Body of pancreas (tissue), 4 donors: Measurements from ENCODE around the gene FEV. TPM values are rescaled to one million over a fixed set of nuclear protein-coding genes. Genes with fewer than 3 reads are reported as not detected.
A peak's percentile ranks its signal among the peaks of the same experiment; 100 is the strongest.

Experiments used
- ATAC-seq: fragments of 150-250 bp; one replicate; pipeline ENCODE4 v1.9.1; 2016
- DNase-seq, 4 donors: peaks; one replicate each; pipeline ENCODE4 v3.0.0-alpha.2; 2019
- H3K27ac ChIP-seq, 4 donors: fragments of 200-600 bp; sonication (generic); 1 replicate in 3 of 4; 2 replicates in 1 of 4; pipeline versions ENCODE4 v1.5.1 to v1.6.1; 2016 to 2019; ENCODE audit warnings: mild to moderate bottlenecking in 1 of 4, mixed read lengths in 1 of 4, moderate library complexity in 1 of 4
- H3K27me3 ChIP-seq, 2 donors: fragments of 200-600 bp; sonication (generic); one replicate each; pipeline ENCODE4 v1.6.0; 2016; ENCODE audit warnings: mild to moderate bottlenecking in 1 of 2
- H3K36me3 ChIP-seq, 2 donors: fragments of 200-600 bp; sonication (generic); replicated peaks in 1 of 2; 2 replicates each; pipeline ENCODE4 v1.5.1; 2016; ENCODE audit warnings: low read depth in 2 of 2; ENCODE audit not compliant: insufficient read depth in 1 of 2
- H3K4me1 ChIP-seq: fragments of 200-600 bp; sonication (generic); one replicate; pipeline ENCODE4 v1.6.0; 2016
- H3K4me3 ChIP-seq, 2 donors: fragments of 200-600 bp; sonication (generic); 1 replicate in 1 of 2; 2 replicates in 1 of 2; pipeline ENCODE4 v1.5.1; 2016 to 2019
- H3K9me3 ChIP-seq, 3 donors: fragments of 200-600 bp; sonication (generic); 1 replicate in 2 of 3; 2 replicates in 1 of 3; pipeline ENCODE4 v1.5.1; 2016
- CTCF ChIP-seq, 7 experiments: fragments of 450-650 bp in 4 of 7; fragments of 200-600 bp in 3 of 7; sonication (generic) in 3 of 7; IDR thresholded peaks; one replicate each; pipeline ENCODE4 v1.5.1; 2016 to 2019; ENCODE audit warnings: antibody characterized with exemption in 7 of 7
- POLR2A ChIP-seq, 3 donors: fragments of 450-650 bp; IDR thresholded peaks; one replicate each; pipeline ENCODE4 v1.6.1; 2016; ENCODE audit warnings: antibody characterized with exemption in 3 of 3, mild to moderate bottlenecking in 2 of 3
- WGBS, 2 donors: methylation state at CpG; one replicate each; pipeline ENCODE4 v1.1.5; 2017; 5-methylcytosine and 5-hydroxymethylcytosine counted together
- intact Hi-C: fragments of 100-400 bp; cut with DNase I; formaldehyde crosslinking; loops from one replicate; pipeline ENCODE4 v1.15.1; 2023
- total RNA-seq, 2 donors: library from RNA; depleted of rRNA; stranded (reverse); fragments of >200 nt; gene quantifications; one replicate each; pipeline ENCODE4 v1.1.0, GENCODE V29; 2016

FEV gene
- total RNA-seq, 2 donors from 2014 or later: not detected

DNA sequence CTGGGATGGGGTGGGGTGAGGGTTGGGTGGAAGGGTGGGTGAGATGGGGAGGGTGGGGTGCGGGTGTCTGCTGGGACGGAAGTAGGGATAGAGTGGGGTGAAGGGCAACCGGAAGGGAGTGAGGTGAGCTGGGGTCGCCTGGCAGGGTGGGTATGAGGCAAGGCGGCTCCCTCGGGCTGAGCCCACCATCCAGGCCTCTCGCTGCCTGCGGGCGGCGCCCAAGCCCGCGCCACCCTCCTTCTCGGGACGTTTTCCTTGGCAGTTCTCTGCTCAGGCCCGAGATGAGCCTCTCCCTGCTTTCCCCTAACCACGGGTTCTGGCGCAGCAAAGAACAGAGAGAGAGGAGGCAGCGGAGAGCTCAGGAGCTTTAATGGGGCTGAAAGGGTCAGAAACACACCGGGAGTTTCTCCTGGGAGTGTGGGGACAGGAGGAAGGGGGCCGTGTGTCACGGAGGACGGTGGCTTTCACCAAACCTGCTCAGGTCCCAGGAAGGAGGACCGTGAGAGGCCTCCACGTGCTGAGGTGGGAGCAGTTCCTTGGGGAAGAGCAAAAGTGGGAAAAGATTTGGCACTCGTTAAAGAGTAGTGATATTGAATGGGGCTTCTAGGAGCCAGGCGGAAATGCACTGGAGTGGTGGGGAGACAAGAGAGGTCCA lies 4.1 kb downstream of the FEV start:
- WGBS, 2 donors: 8 to 13% methylated on average over 25 of the region's 26 CpGs
- ATAC-seq (no peak), DNase-seq (no peak)
- H3K36me3 ChIP-seq: no peaks in the 10 kb centered on the region
- no peaks in the 10 kb centered on the region for H3K9me3 ChIP-seq
- no peak overlapping the region for H3K4me3 ChIP-seq
- TF ChIP-seq CTCF (IDR thresholded peaks at IDR 0.05): no peak
- TF ChIP-seq POLR2A (IDR thresholded peaks at IDR 0.05): no peak
- H3K4me1 ChIP-seq: peaks cover 45% of the 10 kb centered on the region
- H3K27me3 ChIP-seq: peaks cover 0 to 55% of the 10 kb centered on the region in 2 donors
- H3K27ac ChIP-seq: no peak overlapping the region
- intact Hi-C loops: no loop called here

DNA sequence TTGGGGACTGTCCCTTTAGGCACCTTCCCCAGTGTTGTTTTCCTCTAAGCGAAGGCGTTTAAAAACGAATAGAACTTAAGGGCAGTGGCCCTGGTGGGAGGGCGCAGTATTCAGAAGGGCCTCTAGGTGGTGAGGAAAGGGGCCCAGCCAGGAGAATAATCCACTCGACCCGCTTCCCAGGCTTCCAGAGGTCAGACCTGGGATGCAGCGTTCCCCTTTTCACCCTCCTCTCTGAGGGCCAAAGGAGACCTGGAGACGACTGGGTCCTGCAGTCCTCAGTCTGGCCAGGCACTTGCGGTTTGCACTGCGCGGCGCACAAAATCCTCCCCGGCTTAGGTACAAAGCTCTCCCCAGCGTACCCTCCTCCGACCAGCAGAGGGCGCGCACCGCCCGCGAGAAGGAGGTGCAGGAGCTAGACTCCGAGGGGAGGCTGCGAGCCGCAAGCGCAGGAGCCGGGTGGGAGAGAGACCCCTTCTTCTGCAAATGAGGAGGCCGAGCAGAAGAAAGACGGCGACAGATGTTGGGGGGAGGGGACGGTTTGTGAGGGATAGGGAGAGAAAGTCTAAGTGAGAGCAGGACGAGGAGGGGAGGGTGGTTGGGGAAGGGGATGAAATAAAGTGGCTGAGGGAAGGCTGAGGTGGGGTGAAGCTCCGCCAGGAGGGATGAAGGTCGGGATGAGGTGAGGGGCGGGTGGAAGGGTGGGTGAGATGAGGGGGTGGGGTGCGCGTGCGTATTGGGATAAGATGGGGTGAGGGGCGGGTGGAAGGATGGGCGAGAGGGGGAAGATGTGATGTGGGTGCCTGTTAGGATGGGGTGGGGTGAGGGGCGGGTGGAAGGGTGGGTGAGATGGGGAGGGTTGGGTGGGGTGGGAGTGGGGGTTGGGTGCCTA lies 4.9 kb downstream of the FEV start:
- H3K27me3 ChIP-seq: peaks cover 0 to 49% of the 10 kb centered on the region in 2 donors
- 1 to 2% methylated on average over 32 to 35 of the region's 39 CpGs for WGBS, 2 donors
- DNase-seq: peak; percentile 86 to 88 (median 87)
- H3K36me3 ChIP-seq: no peaks in the 10 kb centered on the region
- no peak overlapping the region for H3K4me3 ChIP-seq
- intact Hi-C loops: no loop called here
- no peaks in the 10 kb centered on the region for H3K9me3 ChIP-seq
- H3K4me1 ChIP-seq: peaks cover 42% of the 10 kb centered on the region
- ATAC-seq: peak; percentile 87
- peak; percentile 82 to 97 (median 90) for TF ChIP-seq CTCF (IDR thresholded peaks at IDR 0.05)
- no peak for TF ChIP-seq POLR2A (IDR thresholded peaks at IDR 0.05)
- no peak overlapping the region for H3K27ac ChIP-seq

- WGBS, 2 donors: 60 to 72% methylated on average over 4 of the region's 4 CpGs
- H3K36me3 ChIP-seq: no peaks in the 10 kb centered on the region
- H3K4me1 ChIP-seq: peaks cover 7% of the 10 kb centered on the region
- intact Hi-C loops: no loop called here
- no peak for DNase-seq
- no peak overlapping the region for H3K27ac ChIP-seq
- no peak for TF ChIP-seq CTCF (IDR thresholded peaks at IDR 0.05)
- no peak for TF ChIP-seq POLR2A (IDR thresholded peaks at IDR 0.05)
- no peak for ATAC-seq
- H3K9me3 ChIP-seq: no peaks in the 10 kb centered on the region
- peaks cover 0 to 6% of the 10 kb centered on the region in 2 donors for H3K27me3 ChIP-seq
- H3K4me3 ChIP-seq: no peak overlapping the region
These were observed 9.8 kb downstream of the FEV start for GRCh38 chr2:218975060-218975777.

DNA sequence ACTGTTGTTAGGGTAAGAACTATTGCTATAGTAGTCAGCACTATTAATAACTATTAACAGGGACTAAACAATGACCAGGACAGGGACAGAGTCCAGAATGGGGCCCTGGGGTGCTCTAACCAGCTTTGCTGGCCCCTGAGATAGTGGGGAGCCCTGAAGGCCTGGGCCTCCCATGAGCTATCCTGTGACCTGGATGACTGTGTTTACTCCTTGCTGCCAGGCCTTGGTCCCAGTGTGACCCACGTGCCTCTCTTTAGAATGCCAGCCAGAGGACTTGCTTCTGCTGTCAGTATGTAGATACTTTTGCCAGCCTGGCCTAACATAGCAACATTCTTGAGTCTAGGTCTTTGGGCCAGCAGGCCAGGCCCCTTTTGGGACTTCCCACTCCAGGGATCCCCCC lies 14.1 kb downstream of the FEV start:
- intact Hi-C loops: no loop called here
- Histone ChIP-seq H3K4me1 (no peaks in the 10 kb centered on the region), H3K27ac (no peak overlapping the region), H3K27me3 (no peaks in the 10 kb centered on the region), H3K9me3 (no peaks in the 10 kb centered on the region), H3K4me3 (no peak overlapping the region), H3K36me3 (no peaks in the 10 kb centered on the region)
- DNase-seq (no peak), ATAC-seq (no peak)
- WGBS, 2 donors: 31% methylated on average over 1 of the region's 1 CpG; no CpG with 5 or more reads in 1 of the 2 donors
- TF ChIP-seq CTCF (IDR thresholded peaks at IDR 0.05): no peak
- no peak for TF ChIP-seq POLR2A (IDR thresholded peaks at IDR 0.05)
